GM18520 (cell line): ENCODE data around the gene CDH13.

Experiments used
- ATAC-seq: cut with Tn5 transposase; IDR thresholded peaks from one replicate; pipeline ENCODE4 v1.9.1; 2021; ENCODE audit not compliant: unreplicated experiment

CDH13 gene

GRCh38 chr16:83027973-83028372 is 401.2 kb downstream of the CDH13 start:
- ATAC-seq: no peak

- ATAC-seq: no peak
These were observed 402.7 kb downstream of the CDH13 start for GRCh38 chr16:83029467-83029866.

- ATAC-seq: no peak
These were observed 404.8 kb downstream of the CDH13 start for GRCh38 chr16:83031524-83031923.

- ATAC-seq: no peak
These were observed 410.3 kb downstream of the CDH13 start for GRCh38 chr16:83037102-83037501.

GRCh38 chr16:83037884-83038283 is 411.1 kb downstream of the CDH13 start:
- no peak for ATAC-seq

- no peak for ATAC-seq
These were observed 413.4 kb downstream of the CDH13 start for GRCh38 chr16:83040174-83040573.

- no peak for ATAC-seq
These were observed 417.8 kb downstream of the CDH13 start for GRCh38 chr16:83044589-83044988.

- no peak for ATAC-seq
These were observed 419.0 kb downstream of the CDH13 start for GRCh38 chr16:83045790-83046189.

GRCh38 chr16:83046664-83047063 is 419.9 kb downstream of the CDH13 start:
- no peak for ATAC-seq

- no peak for ATAC-seq
These were observed 424.7 kb downstream of the CDH13 start for GRCh38 chr16:83051451-83051850.

- ATAC-seq: no peak
These were observed 427.5 kb downstream of the CDH13 start for GRCh38 chr16:83054283-83054682.

- ATAC-seq: no peak
These were observed 431.6 kb downstream of the CDH13 start for GRCh38 chr16:83058376-83058775.

GRCh38 chr16:83059237-83059636 is 432.5 kb downstream of the CDH13 start:
- ATAC-seq: no peak

- ATAC-seq: no peak
These were observed 439.2 kb downstream of the CDH13 start for GRCh38 chr16:83066011-83066410.

GRCh38 chr16:83066881-83067280 is 440.1 kb downstream of the CDH13 start:
- no peak for ATAC-seq

GRCh38 chr16:83068686-83069085 is 441.9 kb downstream of the CDH13 start:
- no peak for ATAC-seq

GRCh38 chr16:83070416-83071209 is 443.8 kb downstream of the CDH13 start:
- no peak for ATAC-seq

- ATAC-seq: no peak
These were observed 449.2 kb downstream of the CDH13 start for GRCh38 chr16:83075956-83076355.

GRCh38 chr16:83083361-83083760 is 456.6 kb downstream of the CDH13 start:
- no peak for ATAC-seq

GRCh38 chr16:83085660-83086059 is 458.9 kb downstream of the CDH13 start:
- ATAC-seq: no peak

GRCh38 chr16:83095941-83096692 is 469.3 kb downstream of the CDH13 start:
- ATAC-seq: no peak

- ATAC-seq: no peak
These were observed 471.8 kb downstream of the CDH13 start for GRCh38 chr16:83098536-83098935.
